Measurements from ENCODE around the gene C6orf47.

The C6orf47 gene

GRCh38 chr6:31655349-31656237 lies 5.0 kb downstream of the C6orf47 start, which contains the start of gene APOM:
Gene APOM, plus strand, starts transcription at chr6:31655894. Its CDS starts 73 bp downstream, at chr6:31655967.
- no peak within 1 kb of the TSS for H3K27ac ChIP-seq
- no peak for TF ChIP-seq CTCF (conservative IDR thresholded peaks at IDR 0.05)

DNA sequence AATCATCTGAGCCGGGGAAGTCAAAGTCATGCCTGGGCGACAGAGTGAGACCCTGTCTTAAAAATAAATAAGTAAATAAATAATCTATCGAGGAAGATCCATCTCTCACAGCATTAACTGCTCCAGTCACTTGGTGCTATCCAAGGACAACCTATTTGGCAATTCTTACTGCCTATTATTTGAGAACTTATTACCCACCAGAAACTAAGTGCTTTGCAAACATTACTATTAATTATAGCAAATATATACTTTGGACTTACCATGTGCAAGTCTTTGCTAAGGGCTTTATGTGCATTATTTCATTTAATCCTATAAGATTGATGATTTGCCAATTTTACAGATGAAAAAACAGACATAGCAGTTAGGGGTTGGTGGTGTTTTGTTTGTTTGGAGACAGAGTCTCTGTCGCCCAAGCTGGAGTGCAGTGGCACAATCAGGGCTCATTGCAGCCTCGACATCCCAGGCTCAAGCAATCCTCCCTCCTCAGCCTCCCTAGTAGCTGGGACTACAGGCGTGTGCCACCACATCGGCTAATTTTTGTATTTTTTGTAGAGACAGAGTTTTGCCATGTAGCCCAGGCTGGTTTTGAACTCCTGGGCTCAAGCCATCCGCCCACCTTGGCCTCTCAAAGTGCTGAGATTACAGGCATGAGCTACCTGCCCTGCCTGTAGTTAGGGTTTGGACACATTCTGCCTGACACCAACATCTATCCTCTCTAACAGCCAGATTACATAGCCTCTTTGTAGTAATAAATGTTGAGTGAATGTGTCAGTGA lies 5.8 kb downstream of the C6orf47 start:
- H3K27ac ChIP-seq, result no peak overlapping the region
- no peak for TF ChIP-seq CTCF (conservative IDR thresholded peaks at IDR 0.05)

- TF ChIP-seq CTCF (conservative IDR thresholded peaks at IDR 0.05), result no peak
- peak overlapping the region; percentile 97 for H3K27ac ChIP-seq
Measured at GRCh38 chr6:31652925-31653724, 7.5 kb downstream of the C6orf47 start.

DNA sequence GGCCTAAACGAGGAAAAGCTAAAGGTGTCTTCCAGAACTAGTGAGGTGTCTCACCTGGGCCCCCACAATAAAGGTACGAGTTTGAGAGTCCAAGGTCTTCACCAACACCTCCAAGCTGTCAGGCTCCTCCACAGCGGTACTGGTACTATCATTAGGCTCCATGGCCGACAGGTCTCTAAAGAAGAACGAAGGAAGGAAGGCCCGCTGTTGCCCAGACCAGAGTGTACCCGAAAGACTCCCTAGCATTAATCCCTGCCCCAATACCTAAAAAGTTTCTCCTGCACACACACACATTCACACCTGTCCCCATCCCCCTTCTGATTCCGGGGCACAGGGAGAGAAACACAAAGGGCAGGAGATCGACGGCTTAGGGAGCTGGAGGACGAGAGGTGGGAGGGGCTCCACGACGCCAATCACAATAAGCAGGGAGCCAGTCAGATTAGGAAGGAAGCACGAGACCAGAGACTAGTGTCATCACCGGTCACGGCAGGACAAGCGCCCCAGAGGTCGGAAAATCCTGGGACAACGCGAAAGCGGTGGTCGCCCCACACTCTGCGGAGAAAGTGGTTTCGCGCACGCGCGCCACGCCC lies 8.9 kb downstream of the C6orf47 start:
- H3K27ac ChIP-seq, result peak overlapping the region; percentile 97
- no peak for TF ChIP-seq CTCF (conservative IDR thresholded peaks at IDR 0.05)

DNA sequence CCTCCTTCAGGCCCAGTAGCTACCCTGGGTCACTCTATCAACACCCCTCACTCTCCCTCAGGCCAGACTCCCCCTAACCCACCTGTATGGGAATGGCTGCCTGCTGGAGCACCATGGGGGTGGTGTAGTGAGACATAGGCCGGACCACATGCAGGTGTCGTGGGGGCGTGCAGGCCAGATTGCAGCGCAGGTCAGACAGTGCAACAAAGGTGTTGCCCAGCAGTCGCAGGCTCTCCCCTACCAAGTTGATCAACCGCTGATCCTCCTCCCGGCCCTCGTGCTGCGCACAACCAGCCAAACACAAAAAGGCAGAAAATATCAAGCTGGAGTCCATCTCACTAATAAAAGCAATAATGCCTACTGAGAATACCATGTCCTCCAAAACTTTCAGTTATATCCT lies 15.3 kb downstream of the C6orf47 start:
- TF ChIP-seq CTCF (conservative IDR thresholded peaks at IDR 0.05), result no peak
- H3K27ac ChIP-seq, result no peak overlapping the region

- H3K27ac ChIP-seq, result no peak overlapping the region
- no peak for TF ChIP-seq CTCF (conservative IDR thresholded peaks at IDR 0.05)
Measured at GRCh38 chr6:31643818-31644454, 16.6 kb downstream of the C6orf47 start.
